Esophagus muscularis mucosa (tissue), 4 donors: ENCODE measurements around the gene RBMX2.
"Not testable (repeated sequence)": the region's sequence is repeated elsewhere in the genome, so short reads cannot be mapped to it uniquely, and the experiment has no call there.

Experiments used
- CTCF ChIP-seq, 3 experiments: fragments of 200-600 bp in 2 of 3; fragments of 450-650 bp in 1 of 3; sonication (generic) in 2 of 3; IDR thresholded peaks; one replicate each; pipeline ENCODE4 v1.5.1; 2017 to 2019; ENCODE audit warnings: antibody characterized with exemption in 3 of 3, mild to moderate bottlenecking in 2 of 3, moderate library complexity in 1 of 3
- EP300 ChIP-seq: sonication (generic); formaldehyde crosslinking; IDR thresholded peaks from one replicate; pipeline ENCODE4 v1.6.1; 2017; ENCODE audit warnings: antibody characterized with exemption
- POLR2A ChIP-seq: fragments of 450-650 bp; IDR thresholded peaks from one replicate; pipeline ENCODE4 v1.6.1; 2017; ENCODE audit warnings: antibody characterized with exemption, moderate library complexity, mild to moderate bottlenecking, low read depth
- POLR2AphosphoS5 ChIP-seq, 2 donors: sonication (generic); formaldehyde crosslinking; IDR thresholded peaks; one replicate each; pipeline ENCODE4 v1.6.1; 2017; ENCODE audit warnings: antibody characterized with exemption in 2 of 2

GRCh38 chrX:130352050-130352449, 49.7 kb upstream of the RBMX2 start:
- TF ChIP-seq POLR2A; CTCF (IDR thresholded peaks at IDR 0.05); EP300; POLR2AphosphoS5 (IDR thresholded peaks at IDR 0.05): not testable (repeated sequence)
